HepG2 (cell line): ENCODE measurements around the gene SEMA3C. TPM values are rescaled to one million over a fixed set of nuclear protein-coding genes. Genes with fewer than 3 reads are reported as not detected.

Source experiments
- ATAC-seq: fragments of 200-7000 bp; cut with Tn5 transposase; 3 replicates; pipeline ENCODE4 v1.9.1; 2020; ENCODE audit warnings: mild to moderate bottlenecking, moderate library complexity
- BruUV-seq: library from RNA; stranded (reverse); fragments of 400-500 nt; replicated peaks from 2 replicates; lab custom pipeline; 2021; lab: Mats Ljungman, UMichigan
- CTCF ChIA-PET: fragments of 300-600 bp; formaldehyde crosslinking; extraction: SDS; loops from one replicate; lab custom pipeline; 2021; ENCODE audit warnings: low total read pairs, inconsistent platforms, low intra/inter-chr PET ratio; lab: Yijun Ruan, JAX
- POLR2A ChIA-PET: fragments of 350-600 bp; sonication (Branson Sonifier 250); formaldehyde crosslinking; loops from one replicate; lab custom pipeline; 2020; ENCODE audit warnings: antibody characterized with exemption, inconsistent platforms; lab: Yijun Ruan, JAX
- DNase-seq: peaks from one replicate; pipeline ENCODE4 v3.0.0-alpha.2; 2015; ENCODE audit warnings: low spot score
- FAIRE-seq: peaks from 3 replicates; lab custom pipeline; 2011; peaks lifted over from hg19 to GRCh38; lab: Jason Lieb, UNC
- H2AFZ ChIP-seq: one replicate; pipeline ENCODE4 v1.6.1; 2011; ENCODE audit warnings: low read length, inconsistent platforms
- H3K27ac ChIP-seq: fragments of 300-600 bp; 3 replicates; pipeline ENCODE4 v1.8.0; 2011; ENCODE audit warnings: mixed run types, mild to moderate bottlenecking, mixed read lengths, low read length, inconsistent platforms; ENCODE audit not compliant: insufficient read depth; ENCODE audit errors: extremely low read length
- H3K27me3 ChIP-seq, 2 experiments: fragments of 200-600 bp in 1 of 2; 2 replicates in 1 of 2; 3 replicates in 1 of 2; pipeline versions ENCODE4 v1.6.0 to v1.8.0; 2011; ENCODE audit warnings: low read length in 2 of 2, mild to moderate bottlenecking in 2 of 2, moderate library complexity in 2 of 2, inconsistent platforms in 1 of 2; ENCODE audit not compliant: insufficient read depth in 2 of 2, control insufficient read depth in 1 of 2
- H3K36me3 ChIP-seq, 2 experiments: fragments of 200-600 bp in 1 of 2; replicated peaks in 1 of 2; 2 replicates in 1 of 2; 3 replicates in 1 of 2; pipeline versions ENCODE4 v1.5.1 to v1.8.0; 2011; ENCODE audit warnings: low read length in 2 of 2, inconsistent platforms in 1 of 2; ENCODE audit not compliant: insufficient read depth in 2 of 2, control insufficient read depth in 1 of 2
- H3K4me1 ChIP-seq: 2 replicates; pipeline ENCODE4 v1.5.1; 2012; ENCODE audit warnings: low read length, inconsistent platforms; ENCODE audit not compliant: insufficient read depth
- H3K4me2 ChIP-seq: 2 replicates; pipeline ENCODE4 v1.6.0; 2011; ENCODE audit warnings: low read depth, low read length, inconsistent platforms
- H3K4me3 ChIP-seq, 3 experiments: fragments of 200-600 bp in 1 of 3; sonication (generic), shearing (Covaris generic) in 1 of 3; replicated peaks in 1 of 3; 2 replicates each; pipeline ENCODE4 v1.5.1; 2011 to 2016; ENCODE audit warnings: low read length in 3 of 3, inconsistent platforms in 2 of 3, low read depth in 2 of 3, mild to moderate bottlenecking in 2 of 3, control low read depth in 1 of 3, mixed read lengths in 1 of 3; ENCODE audit not compliant: insufficient read depth in 1 of 3
- H3K79me2 ChIP-seq: one replicate; pipeline ENCODE4 v1.6.1; 2011; ENCODE audit warnings: low read length, inconsistent platforms; ENCODE audit not compliant: insufficient read depth
- H3K9ac ChIP-seq: 2 replicates; pipeline ENCODE4 v1.6.0; 2011; ENCODE audit warnings: mild to moderate bottlenecking, low read depth, low read length, inconsistent platforms; ENCODE audit not compliant: insufficient read depth
- H3K9me3 ChIP-seq: 2 replicates; pipeline ENCODE4 v1.5.1; 2012; ENCODE audit warnings: mild to moderate bottlenecking, low read length
- H4K20me1 ChIP-seq: 2 replicates; pipeline ENCODE4 v1.6.0; 2011; ENCODE audit warnings: inconsistent platforms, mild to moderate bottlenecking, low read length, moderate library complexity; ENCODE audit not compliant: insufficient read depth
- CENPX ChIP-seq: sonication (generic); formaldehyde crosslinking; IDR thresholded peaks from 2 replicates; pipeline ENCODE4 v1.9.0; 2021; ENCODE audit warnings: mild to moderate bottlenecking, missing genetic modification reagents, moderate library complexity
- CHD2 ChIP-seq: IDR thresholded peaks from 2 replicates; pipeline ENCODE4 v1.6.1; 2011; ENCODE audit warnings: low read depth, low read length, improper control_type of control experiment
- ETV6 ChIP-seq: sonication (generic); formaldehyde crosslinking; conservative IDR thresholded peaks from 2 replicates; pipeline ENCODE4 v1.4.0; 2020; ENCODE audit warnings: missing genetic modification reagents
- FOXO4 ChIP-seq: sonication (generic); formaldehyde crosslinking; conservative IDR thresholded peaks from 2 replicates; pipeline ENCODE4 v1.8.1; 2023; ENCODE audit warnings: missing genetic modification reagents
- MAX ChIP-seq: IDR thresholded peaks from 2 replicates; pipeline ENCODE4 v1.6.1; 2012; ENCODE audit warnings: inconsistent platforms
- PRDM15 ChIP-seq: sonication (generic); formaldehyde crosslinking; IDR thresholded peaks from 2 replicates; pipeline ENCODE4 v1.4.0; 2020; ENCODE audit warnings: missing genetic modification reagents
- PRMT3 ChIP-seq: sonication (generic); formaldehyde crosslinking; IDR thresholded peaks from 2 replicates; pipeline ENCODE4 v1.8.1; 2022; ENCODE audit warnings: low read depth, mild to moderate bottlenecking, moderate library complexity, missing genetic modification reagents, borderline replicate concordance
- RBM22 ChIP-seq: fragments of 200-400 bp; formaldehyde crosslinking; optimal IDR thresholded peaks from 2 replicates; pipeline ENCODE3; 2017; ENCODE audit warnings: mild to moderate bottlenecking, low read length, moderate library complexity
- TP53 ChIP-seq: sonication (generic); formaldehyde crosslinking; conservative IDR thresholded peaks from 2 replicates; pipeline ENCODE4 v1.4.0; 2020; ENCODE audit warnings: missing genetic modification reagents
- ZFP82 ChIP-seq: sonication (generic); formaldehyde crosslinking; IDR thresholded peaks from 2 replicates; pipeline ENCODE4 v1.5.1; 2020; ENCODE audit warnings: mild to moderate bottlenecking, missing genetic modification reagents, borderline replicate concordance
- ZFP91 ChIP-seq: sonication (generic); formaldehyde crosslinking; IDR thresholded peaks from 2 replicates; pipeline ENCODE4 v1.9.0; 2022; ENCODE audit warnings: missing genetic modification reagents, mild to moderate bottlenecking, borderline replicate concordance
- ZNF17 ChIP-seq: sonication (generic); formaldehyde crosslinking; IDR thresholded peaks from 2 replicates; pipeline ENCODE4 v1.5.0; 2020; ENCODE audit warnings: mild to moderate bottlenecking, missing genetic modification reagents
- ZNF687 ChIP-seq: sonication (generic); formaldehyde crosslinking; IDR thresholded peaks from 2 replicates; pipeline ENCODE4 v1.5.1; 2020; ENCODE audit warnings: mild to moderate bottlenecking, missing genetic modification reagents, moderate library complexity
- ZNF746 ChIP-seq: sonication (generic); formaldehyde crosslinking; IDR thresholded peaks from 2 replicates; pipeline ENCODE4 v1.8.0; 2022; ENCODE audit warnings: mild to moderate bottlenecking, missing genetic modification reagents
- WGBS: methylation state at CpG from one replicate; pipeline ENCODE4 v1.1.6; 2017; ENCODE audit warnings: low lambda C conversion rate; 5-methylcytosine and 5-hydroxymethylcytosine counted together
- in situ Hi-C: cut with HindIII; loops from 2 replicates; pipeline ENCODE4 v1.10.0; 2017; ENCODE audit warnings: low pct_unique_long_range_greater_than_20kb; ENCODE audit not compliant: extremely low pct_ligation_motif_present
- intact Hi-C: fragments of 100-400 bp; cut with micrococcal nuclease; formaldehyde crosslinking; loops from one replicate; pipeline ENCODE4 v1.10.0; 2022; ENCODE audit not compliant: unreplicated experiment
- polyA plus RNA-seq, 8 experiments: library from polyadenylated mRNA; depleted of rRNA in 3 of 8; stranded (reverse) in 7 of 8; unstranded in 1 of 8; fragments of >200 nt; fragmentation: Illumina TruSeq in 4 of 8; extraction: Trizol in 4 of 8; gene quantifications; 2 replicates each; pipeline versions ENCODE4 v1.2.1 to v1.2.3, GENCODE V29; 2011 to 2016; ENCODE audit warnings: low read depth in 4 of 8, missing spikeins in 1 of 8, mixed read lengths in 1 of 8; ENCODE audit not compliant: insufficient read depth in 1 of 8
- total RNA-seq, 5 experiments: library from RNA; depleted of rRNA; stranded (reverse); fragments of >200 nt; fragmentation: Illumina TruSeq; extraction: Trizol; gene quantifications; 2 replicates each; pipeline ENCODE4 v1.2.3, GENCODE V29; 2016; ENCODE audit warnings: low read depth in 1 of 5

SEMA3C gene
- total and polyA plus RNA-seq, 2 of the 13 experiments (the other 11 are each of a cell fraction or from before 2014, with no cell fraction given) = 0.05 to 0.13 TPM

- in situ Hi-C loops = no loop called here
- no peaks in the 10 kb centered on the region for H3K4me1 ChIP-seq
- CTCF ChIA-PET = no interaction called here
- TF ChIP-seq ZNF687 (CRISPR knock-in tag) (no peak), ZFP91 (CRISPR knock-in tag) (no peak), PRMT3 (no peak), ZFP82 (no peak), ZNF17 (no peak), CENPX (CRISPR knock-in tag) (no peak), RBM22 (no peak), FOXO4 (no peak), PRDM15 (CRISPR knock-in tag) (no peak), MAX (no peak), ETV6 (CRISPR knock-in tag) (no peak), ZNF746 (CRISPR knock-in tag) (no peak), CHD2 (no peak), TP53 (CRISPR knock-in tag) (no peak)
Observed at GRCh38 chr7:80835251-80835650, 83.6 kb downstream of the SEMA3C start.

More at GRCh38 chr7:80835251-80835650, 83.6 kb downstream of the SEMA3C start:
- Histone ChIP-seq H3K9ac (no peak overlapping the region), H3K27ac (no peak overlapping the region), H3K4me2 (no peak overlapping the region), H2AFZ (no peak overlapping the region), H3K4me3 (no peak overlapping the region), H3K36me3 (no peaks in the 10 kb centered on the region), H4K20me1 (no peaks in the 10 kb centered on the region), H3K9me3 (no peaks in the 10 kb centered on the region), H3K79me2 (no peaks in the 10 kb centered on the region), H3K27me3 (no peaks in the 10 kb centered on the region)
- intact Hi-C loops = no loop called here
- ATAC-seq = no peak
- no peak for DNase-seq
- no peak for FAIRE-seq
- POLR2A ChIA-PET = no interaction called here
- BruUV-seq = no TSS peak
- WGBS = 0% methylated on average over 2 of the region's 2 CpGs
